Smooth muscle cell (in vitro differentiated cells): ENCODE measurements around the gene PPP1R1C. TPM values are rescaled to one million over a fixed set of nuclear protein-coding genes. Genes with fewer than 3 reads are reported as not detected.

Source experiments
- DNase-seq: peaks from one replicate; lab custom pipeline; 2025; ENCODE audit not compliant: unreplicated experiment; lab: John Stamatoyannopoulos, UW
- H2AFZ ChIP-seq: fragments of 200-600 bp; sonication (generic); 2 replicates; pipeline ENCODE4 v1.6.0; 2016; ENCODE audit warnings: antibody characterized with exemption, low read depth, mild to moderate bottlenecking
- H3F3A ChIP-seq: fragments of 200-600 bp; sonication (generic); 2 replicates; pipeline ENCODE4 v1.6.0; 2017; ENCODE audit warnings: antibody characterized with exemption, low read depth
- H3K27ac ChIP-seq: fragments of 200-600 bp; sonication (generic); 2 replicates; pipeline ENCODE4 v1.5.1; 2016; ENCODE audit warnings: low read depth, mild to moderate bottlenecking
- H3K27me3 ChIP-seq: fragments of 200-600 bp; sonication (generic); 2 replicates; pipeline ENCODE4 v1.6.1; 2016; ENCODE audit warnings: low read depth, mild to moderate bottlenecking
- H3K36me3 ChIP-seq: fragments of 200-600 bp; sonication (generic); 2 replicates; pipeline ENCODE4 v1.5.1; 2016; ENCODE audit warnings: low read depth
- H3K4me1 ChIP-seq: fragments of 200-600 bp; sonication (generic); 2 replicates; pipeline ENCODE4 v1.5.1; 2016; ENCODE audit warnings: low read depth
- H3K4me2 ChIP-seq: fragments of 200-600 bp; sonication (generic); 2 replicates; pipeline ENCODE4 v1.6.0; 2016; ENCODE audit warnings: mild to moderate bottlenecking
- H3K4me3 ChIP-seq: fragments of 200-600 bp; sonication (generic); 2 replicates; pipeline ENCODE4 v1.5.1; 2016; ENCODE audit warnings: mild to moderate bottlenecking
- H3K79me2 ChIP-seq: fragments of 200-600 bp; sonication (generic); 2 replicates; pipeline ENCODE4 v1.6.0; 2016; ENCODE audit warnings: low read depth, mild to moderate bottlenecking
- H3K9ac ChIP-seq: fragments of 200-600 bp; sonication (generic); 2 replicates; pipeline ENCODE4 v1.6.0; 2016; ENCODE audit warnings: low read depth
- H3K9me3 ChIP-seq: fragments of 200-600 bp; sonication (generic); replicated peaks from 2 replicates; pipeline ENCODE4 v1.5.1; 2016; ENCODE audit warnings: low read depth
- H4K20me1 ChIP-seq: fragments of 200-600 bp; sonication (generic); 2 replicates; pipeline ENCODE4 v1.6.0; 2016; ENCODE audit warnings: low read depth
- CTCF ChIP-seq: fragments of 200-600 bp; sonication (generic); IDR thresholded peaks from 2 replicates; pipeline ENCODE4 v1.5.1; 2017; ENCODE audit warnings: borderline replicate concordance, mild to moderate bottlenecking, antibody characterized with exemption; ENCODE audit not compliant: insufficient read depth, poor library complexity, severe bottlenecking
- WGBS: methylation state at CpG from one replicate; pipeline ENCODE4 v1.1.7; 2016; ENCODE audit warnings: low lambda C conversion rate; 5-methylcytosine and 5-hydroxymethylcytosine counted together
- polyA plus RNA-seq: library from polyadenylated mRNA; unstranded; fragments of >200 nt; fragmentation: Nextera tagmentation; extraction: Ambion mirVana; gene quantifications from 2 replicates; pipeline ENCODE4 v1.2.1, GENCODE V29; 2016
- total RNA-seq: library from RNA; depleted of rRNA; stranded (reverse); fragments of >200 nt; gene quantifications from 2 replicates; pipeline ENCODE4 v1.2.3, GENCODE V29; 2014

PPP1R1C gene
- total and polyA plus RNA-seq, 2 experiments from 2014 or later = 2.3 to 3.3 TPM

GRCh38 chr2:181998891-181999654 lies 13.4 kb downstream of the PPP1R1C start:
- no peaks in the 10 kb centered on the region for H3K4me1 ChIP-seq
- DNase-seq = no peak
- H3K36me3 ChIP-seq = no peaks in the 10 kb centered on the region
- no peaks in the 10 kb centered on the region for H3F3A ChIP-seq
- H3K27ac ChIP-seq = no peak overlapping the region
- H4K20me1 ChIP-seq = no peaks in the 10 kb centered on the region
- no peaks in the 10 kb centered on the region for H3K9me3 ChIP-seq
- no peak overlapping the region for H3K4me2 ChIP-seq
- WGBS = 87% methylated on average over 2 of the region's 2 CpGs
- H3K27me3 ChIP-seq = no peaks in the 10 kb centered on the region
- no peak overlapping the region for H3K9ac ChIP-seq
- H2AFZ ChIP-seq = no peak overlapping the region
- no peak overlapping the region for H3K4me3 ChIP-seq
- H3K79me2 ChIP-seq = no peaks in the 10 kb centered on the region
- TF ChIP-seq CTCF = no peak

GRCh38 chr2:181999911-182000310 lies 14.3 kb downstream of the PPP1R1C start:
- H3K9ac ChIP-seq = no peak overlapping the region
- H3K27ac ChIP-seq = no peak overlapping the region
- H3K27me3 ChIP-seq = no peaks in the 10 kb centered on the region
- no peaks in the 10 kb centered on the region for H3K36me3 ChIP-seq
- H3K4me3 ChIP-seq = no peak overlapping the region
- no peaks in the 10 kb centered on the region for H3K4me1 ChIP-seq
- no peak overlapping the region for H3K4me2 ChIP-seq
- DNase-seq = no peak
- no peaks in the 10 kb centered on the region for H3K79me2 ChIP-seq
- TF ChIP-seq CTCF = no peak
- H3F3A ChIP-seq = no peaks in the 10 kb centered on the region
- 94% methylated on average over 3 of the region's 3 CpGs for WGBS
- no peaks in the 10 kb centered on the region for H3K9me3 ChIP-seq
- no peaks in the 10 kb centered on the region for H4K20me1 ChIP-seq
- no peak overlapping the region for H2AFZ ChIP-seq

- Histone ChIP-seq H3K27ac (no peak overlapping the region), H3K9me3 (no peaks in the 10 kb centered on the region), H3K4me3 (no peak overlapping the region), H3K9ac (no peak overlapping the region), H3K4me2 (no peak overlapping the region), H4K20me1 (no peaks in the 10 kb centered on the region), H3K79me2 (no peaks in the 10 kb centered on the region), H3K27me3 (no peaks in the 10 kb centered on the region), H2AFZ (no peak overlapping the region), H3K36me3 (no peaks in the 10 kb centered on the region), H3K4me1 (no peaks in the 10 kb centered on the region), H3F3A (no peaks in the 10 kb centered on the region)
- no peak for TF ChIP-seq CTCF
- DNase-seq = no peak
- 96% methylated on average over 2 of the region's 2 CpGs for WGBS
These were observed 19.4 kb downstream of the PPP1R1C start for GRCh38 chr2:182004945-182005520.
